Heart left ventricle (tissue), 16 donors: ENCODE data around the gene PPP1R8. TPM values are rescaled to one million over a fixed set of nuclear protein-coding genes. Genes with fewer than 3 reads are reported as not detected.

Experiments used
- ATAC-seq, 4 donors: fragments of 200-7000 bp; cut with Tn5 transposase; one replicate each; pipeline ENCODE4 v1.9.1; 2020 to 2022; ENCODE audit warnings: moderate library complexity in 4 of 4, mild to moderate bottlenecking in 3 of 4, moderate number of reproducible peaks in 1 of 4
- DNase-seq, 5 donors: peaks; one replicate each; pipeline ENCODE4 v3.0.0-alpha.2; 2020
- H3K27ac ChIP-seq, 12 donors: fragments of 200-600 bp; sonication (generic) in 4 of 12; one replicate each; pipeline versions ENCODE4 v1.5.0 to v1.8.0; 2016 to 2022; ENCODE audit warnings: mild to moderate bottlenecking in 2 of 12
- H3K27me3 ChIP-seq, 9 donors: fragments of 200-600 bp; sonication (generic) in 2 of 9; one replicate each; pipeline versions ENCODE4 v1.5.1 to v1.8.0; 2016 to 2022; ENCODE audit warnings: mild to moderate bottlenecking in 3 of 9
- H3K36me3 ChIP-seq, 9 donors: fragments of 200-600 bp; sonication (generic) in 2 of 9; one replicate each; pipeline versions ENCODE4 v1.5.0 to v1.8.0; 2018 to 2022; ENCODE audit warnings: mild to moderate bottlenecking in 2 of 9
- H3K4me1 ChIP-seq, 12 donors: fragments of 200-600 bp; sonication (generic) in 4 of 12; one replicate each; pipeline versions ENCODE4 v1.5.0 to v1.8.0; 2016 to 2022; ENCODE audit warnings: mild to moderate bottlenecking in 3 of 12
- H3K4me3 ChIP-seq, 12 donors: fragments of 200-600 bp; sonication (generic) in 4 of 12; one replicate each; pipeline versions ENCODE4 v1.5.0 to v1.8.0; 2017 to 2022; ENCODE audit warnings: mild to moderate bottlenecking in 9 of 12, moderate library complexity in 4 of 12
- H3K9me3 ChIP-seq, 12 donors: fragments of 200-600 bp; sonication (generic) in 4 of 12; one replicate each; pipeline versions ENCODE4 v1.5.0 to v1.8.0; 2016 to 2022; ENCODE audit warnings: mild to moderate bottlenecking in 1 of 12
- CTCF ChIP-seq, 12 donors: fragments of 200-600 bp; sonication (generic) in 4 of 12; IDR thresholded peaks; one replicate each; pipeline versions ENCODE4 v1.5.0 to v1.8.0; 2018 to 2022; ENCODE audit warnings: antibody characterized with exemption in 12 of 12, mild to moderate bottlenecking in 5 of 12
- POLR2A ChIP-seq, 2 donors: fragments of 450-650 bp; IDR thresholded peaks; one replicate each; pipeline ENCODE4 v1.6.1; 2017; ENCODE audit warnings: antibody characterized with exemption in 2 of 2, mild to moderate bottlenecking in 2 of 2, moderate library complexity in 2 of 2
- WGBS, 4 donors: extraction: QIAGEN DNeasy Blood & Tissue Kit in 2 of 4; methylation state at CpG; one replicate each; pipeline versions ENCODE4 v1.1.5 to v1.1.7; 2013 to 2018; 5-methylcytosine and 5-hydroxymethylcytosine counted together
- intact Hi-C, 10 donors: fragments of 100-400 bp; cut with DNase I; formaldehyde crosslinking; loops; one replicate each; pipeline versions ENCODE4 v1.11.1 to v1.14.2; 2022
- polyA plus RNA-seq, 2 donors: library from polyadenylated mRNA; stranded (reverse); fragments of 200-250 nt; gene quantifications; one replicate each; pipeline ENCODE4 v1.2.3, GENCODE V29; 2013
- total RNA-seq, 9 donors: library from RNA; depleted of rRNA in 2 of 9; stranded (reverse); fragments of >200 nt in 2 of 9; fragmentation: NEBNext Ultra II Directional in 3 of 9; extraction: Animal tissue kit (Norgen Biotek cat#: 25700) in 3 of 9; gene quantifications; one replicate each; pipeline versions ENCODE4 v1.1.0 to v1.2.4, GENCODE V29; 2016 to 2023
- donor health status: ischemic (EF 13 %, LVEDD 7.1; RV severe dilation, severe dysfunction).
- donor health status: healthy with polysubstance abuse.
- donor health status: DM: no; HTN: yes; CAD: no.
- donor health status: DM: no; HTN: no; CAD: no.
- donor health status: ischemic (EF 25% LVEDD 6.9; RV normal size, moderate dysfunction).
- donor health status: ischemic (EF 25% LVEDD 5.7; RV mildly dilated, moderate dysfunction).
- donor health status: healthy.
- donor health status: DM: yes; HTN: yes; CAD: no.
- donor health status: ischemic (EF 35%, LVEDD 5.7; RV mildly dilated, moderate dysfunction).
- donor health status: nonischemic (EF 11% LVEDD 7.7; RV severe dilation, severe dysfunction).
- donor health status: DM: yes; HTN: yes; CAD: no.
- donor health status: PGD.
- donor health status: ischemic (EF 29% LVEDD 5.4; RV normal size, mild dysfunction).
- donor health status: nonischemic (EF 23%, LVEDD 6.1; RV moderate dilation, normal function).

PPP1R8 gene
- total and polyA plus RNA-seq, 11 donors: 13.3 to 32.9 (median 25.1) TPM

- WGBS, 4 donors: 75 to 82% (median 76%) methylated on average over 3 of the region's 3 CpGs
- ATAC-seq (no peak), DNase-seq (no peak)
- no peak overlapping the region for H3K4me3 ChIP-seq
- no peaks in the 10 kb centered on the region for H3K27me3 ChIP-seq
- peaks cover 0 to 36% (median 0%) of the 10 kb centered on the region in 12 donors for H3K4me1 ChIP-seq
- H3K27ac ChIP-seq: no peak overlapping the region
- TF ChIP-seq POLR2A (IDR thresholded peaks at IDR 0.05) (no peak), CTCF (IDR thresholded peaks at IDR 0.05) (no peak)
- H3K36me3 ChIP-seq: peaks cover 3 to 99% (median 87%) of the 10 kb centered on the region in 9 donors
- intact Hi-C loops: no loop called here
- H3K9me3 ChIP-seq: no peaks in the 10 kb centered on the region
Measured at GRCh38 chr1:27894521-27894920, 63.9 kb downstream of the PPP1R8 start.

Other genes with a start within 250 kb of the PPP1R8 start
- 10 to 100 TPM; 29.2 to 50.2 (median 42.1) TPM for gene AHDC1, start 226.6 kb upstream of the PPP1R8 start, total RNA-seq
- gene AHDC1, start 226.6 kb upstream of the PPP1R8 start, polyA plus RNA-seq: 10 to 100 TPM; 25.8 to 48.4 TPM
- 10 to 100 TPM in 3 of 9 donors, 1 to 10 TPM in 6; 1.1 to 25.9 (median 3.3) TPM for gene FGR, start 195.6 kb upstream of the PPP1R8 start, total RNA-seq
- 1 to 10 TPM; 2.8 to 7.2 TPM for gene FGR, start 195.6 kb upstream of the PPP1R8 start, polyA plus RNA-seq
- 100 to 1,000 TPM in 1 of 9 donors, 10 to 100 TPM in 8; 18.3 to 140 (median 70.2) TPM for gene IFI6, start 158.6 kb upstream of the PPP1R8 start, total RNA-seq
- gene IFI6, start 158.6 kb upstream of the PPP1R8 start, polyA plus RNA-seq: 10 to 100 TPM; 44.5 to 61.9 TPM
- 10 to 100 TPM in 8 of 9 donors, 1 to 10 TPM in 1; 9.7 to 24.0 (median 13.5) TPM for gene FAM76A, start 104.8 kb upstream of the PPP1R8 start, total RNA-seq
- gene FAM76A, start 104.8 kb upstream of the PPP1R8 start, polyA plus RNA-seq: 1 to 10 TPM; 3.7 to 4.4 TPM
- gene STX12, start 57.6 kb upstream of the PPP1R8 start, total RNA-seq: 10 to 100 TPM; 15.3 to 46.8 (median 26.5) TPM
- 10 to 100 TPM; 10.7 to 29.2 TPM for gene STX12, start 57.6 kb upstream of the PPP1R8 start, polyA plus RNA-seq
- gene THEMIS2, start 41.8 kb downstream of the PPP1R8 start, total RNA-seq: 10 to 100 TPM in 3 of 9 donors, 1 to 10 TPM in 6; 1.7 to 50.8 (median 6.1) TPM
- gene THEMIS2, start 41.8 kb downstream of the PPP1R8 start, polyA plus RNA-seq: 1 to 10 TPM; 3.4 to 7.3 TPM
- gene RPA2, start 83.8 kb downstream of the PPP1R8 start, total RNA-seq: 10 to 100 TPM; 14.6 to 57.4 (median 27.1) TPM
- 10 to 100 TPM; 21.6 to 39.8 TPM for gene RPA2, start 83.8 kb downstream of the PPP1R8 start, polyA plus RNA-seq
- gene SMPDL3B, start 104.2 kb downstream of the PPP1R8 start, total RNA-seq: 1 to 10 TPM in 1 of 9 donors, not detected in 8; 2.2 TPM
- under 1 TPM in 1 of 2 donors, not detected in 1; 0.08 TPM for gene SMPDL3B, start 104.2 kb downstream of the PPP1R8 start, polyA plus RNA-seq
- gene XKR8, start 129.2 kb downstream of the PPP1R8 start, total RNA-seq: 1 to 10 TPM; 3.3 to 8.1 (median 4.5) TPM
- gene XKR8, start 129.2 kb downstream of the PPP1R8 start, polyA plus RNA-seq: 1 to 10 TPM; 3.4 to 6.3 TPM